Right lobe of liver (tissue), 6 donors: ENCODE data around the gene PROKR1. TPM values are rescaled to one million over a fixed set of nuclear protein-coding genes. Genes with fewer than 3 reads are reported as not detected.
"Not testable (repeated sequence)": the region's sequence is repeated elsewhere in the genome, so short reads cannot be mapped to it uniquely, and the experiment has no call there.

ENCODE experiments used
- ATAC-seq, 4 donors: fragments of 200-7000 bp; cut with Tn5 transposase; one replicate each; pipeline ENCODE4 v1.9.1; 2020; ENCODE audit warnings: mild to moderate bottlenecking in 4 of 4, moderate library complexity in 4 of 4
- DNase-seq, 3 donors: peaks; one replicate each; pipeline ENCODE4 v3.0.0-alpha.2; 2020
- H3K27ac ChIP-seq, 3 donors: fragments of 200-600 bp; one replicate each; pipeline ENCODE4 v1.8.0; 2022
- H3K27me3 ChIP-seq, 2 donors: fragments of 200-600 bp; one replicate each; pipeline ENCODE4 v1.8.0; 2022
- H3K36me3 ChIP-seq, 4 donors: fragments of 200-600 bp; sonication (generic) in 1 of 4; one replicate each; pipeline versions ENCODE4 v1.5.1 to v1.8.0; 2017 to 2022; ENCODE audit warnings: control low read depth in 1 of 4
- H3K4me1 ChIP-seq, 4 donors: fragments of 200-600 bp; sonication (generic) in 1 of 4; one replicate each; pipeline versions ENCODE4 v1.5.1 to v1.8.0; 2017 to 2022; ENCODE audit warnings: control low read depth in 1 of 4
- H3K4me3 ChIP-seq, 3 donors: fragments of 200-600 bp; one replicate each; pipeline ENCODE4 v1.8.0; 2022
- H3K9me3 ChIP-seq, 4 donors: fragments of 200-600 bp; sonication (generic) in 1 of 4; one replicate each; pipeline versions ENCODE4 v1.5.1 to v1.8.0; 2017 to 2022; ENCODE audit warnings: control low read depth in 1 of 4
- CTCF ChIP-seq, 4 donors: fragments of 200-600 bp in 3 of 4; fragments of 450-650 bp in 1 of 4; IDR thresholded peaks; one replicate each; pipeline versions ENCODE4 v1.5.1 to v1.8.0; 2016 to 2022; ENCODE audit warnings: antibody characterized with exemption in 4 of 4, mild to moderate bottlenecking in 2 of 4
- POLR2A ChIP-seq: fragments of 450-650 bp; IDR thresholded peaks from one replicate; pipeline ENCODE4 v1.6.1; 2017; ENCODE audit warnings: antibody characterized with exemption, mild to moderate bottlenecking
- WGBS: methylation state at CpG from one replicate; pipeline ENCODE4 v1.1.6; 2018; ENCODE audit warnings: low coverage, low lambda C conversion rate; ENCODE audit not compliant: insufficient coverage; ENCODE audit errors: missing lambda C conversion rate; 5-methylcytosine and 5-hydroxymethylcytosine counted together
- intact Hi-C, 2 donors: fragments of 100-400 bp; cut with DNase I; formaldehyde crosslinking; loops; one replicate each; pipeline versions ENCODE4 v1.11.2 to v1.14.1; 2022
- total RNA-seq, 6 experiments: library from RNA; depleted of rRNA in 2 of 6; stranded (reverse); fragments of >200 nt in 2 of 6; fragmentation: NEBNext Ultra II Directional in 3 of 6; extraction: Animal tissue kit (Norgen Biotek cat#: 25700) in 3 of 6; gene quantifications; one replicate each; pipeline versions ENCODE4 v1.1.0 to v1.2.4, GENCODE V29; 2016 to 2023
- donor health status: DM: no; HTN: yes; CAD: no.
- donor health status: DM: no; HTN: no; CAD: no.
- donor health status: DM: no; HTN: no; CAD: no.
- donor health status: DM: no; HTN: yes; CAD: no.
- donor health status: DM: no; HTN: yes; CAD: no.

Gene PROKR1
- total RNA-seq, 6 experiments from 2014 or later, result not detected

GRCh38 chr2:68669651-68670050 is 26.3 kb downstream of the PROKR1 start:
- no peaks in the 10 kb centered on the region for H3K9me3 ChIP-seq
- ATAC-seq (no peak), DNase-seq (no peak)
- intact Hi-C loops, result no loop called here
- no peaks in the 10 kb centered on the region for H3K4me1 ChIP-seq
- H3K36me3 ChIP-seq, result no peaks in the 10 kb centered on the region
- H3K27ac ChIP-seq, result no peak overlapping the region
- H3K4me3 ChIP-seq, result no peak overlapping the region
- TF ChIP-seq POLR2A, result no peak
- TF ChIP-seq CTCF (IDR thresholded peaks at IDR 0.05), result no peak
- no peaks in the 10 kb centered on the region for H3K27me3 ChIP-seq
- WGBS, result 50% methylated on average over 3 of the region's 3 CpGs

DNA sequence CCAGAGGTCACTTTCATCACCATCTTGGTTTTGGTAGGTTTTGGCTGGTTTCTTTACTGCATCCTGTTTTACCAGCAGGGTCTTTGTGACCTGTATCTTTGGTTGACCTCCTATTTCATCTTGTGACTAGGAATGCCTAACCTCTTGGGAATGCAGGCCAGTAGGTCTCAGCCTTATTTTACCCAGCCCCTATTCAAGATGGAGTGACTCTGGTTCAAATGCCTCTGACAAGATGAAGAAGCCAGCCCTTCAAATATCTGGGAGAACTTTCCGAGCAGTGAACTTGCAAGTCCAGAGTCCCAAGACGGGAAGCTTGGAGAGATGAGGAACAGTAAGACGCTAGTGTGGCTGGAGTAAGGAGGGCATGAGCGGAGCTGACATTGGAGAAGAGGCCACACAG is 28.6 kb downstream of the PROKR1 start:
- TF ChIP-seq POLR2A, result no peak
- no peak for TF ChIP-seq CTCF (IDR thresholded peaks at IDR 0.05)
- Histone ChIP-seq H3K27me3 (no peaks in the 10 kb centered on the region), H3K9me3 (no peaks in the 10 kb centered on the region), H3K4me3 (no peak overlapping the region), H3K27ac (no peak overlapping the region), H3K4me1 (no peaks in the 10 kb centered on the region), H3K36me3 (no peaks in the 10 kb centered on the region)
- no peak for ATAC-seq
- DNase-seq, result no peak
- WGBS, result 83% methylated on average over 4 of the region's 4 CpGs
- intact Hi-C loops, result no loop called here

- H3K27ac ChIP-seq, result no peak overlapping the region
- no peak for TF ChIP-seq POLR2A
- TF ChIP-seq CTCF (IDR thresholded peaks at IDR 0.05), result no peak
- no peak overlapping the region for H3K4me3 ChIP-seq
- intact Hi-C loops, result no loop called here
- ATAC-seq (no peak), DNase-seq (no peak)
- H3K4me1 ChIP-seq, result no peaks in the 10 kb centered on the region
- H3K9me3 ChIP-seq, result no peaks in the 10 kb centered on the region
- WGBS, result 73% methylated on average over 3 of the region's 3 CpGs
- H3K27me3 ChIP-seq, result no peaks in the 10 kb centered on the region
- H3K36me3 ChIP-seq, result no peaks in the 10 kb centered on the region
Measured at GRCh38 chr2:68673631-68674030, 30.3 kb downstream of the PROKR1 start.

DNA sequence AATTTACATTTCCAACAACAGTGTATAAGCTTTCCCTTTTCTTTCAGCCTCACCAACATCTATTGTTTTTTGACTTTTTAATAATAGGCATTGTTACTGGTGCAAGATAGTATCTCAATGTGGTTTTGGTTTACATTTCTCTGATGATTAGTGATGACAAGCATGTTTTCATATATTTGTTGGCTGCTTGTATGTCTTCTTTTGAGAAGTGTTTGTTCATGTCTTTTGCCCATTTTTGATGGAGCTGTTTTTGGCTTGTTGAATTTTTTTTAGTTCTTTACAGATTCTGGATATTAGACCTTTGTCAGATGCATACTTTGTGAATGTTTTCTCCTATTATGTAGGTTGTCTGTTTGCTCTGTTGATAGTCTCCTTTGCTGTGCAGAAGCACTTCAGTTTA is 32.1 kb downstream of the PROKR1 start:
- no peak overlapping the region for H3K27ac ChIP-seq
- intact Hi-C loops, result no loop called here
- ATAC-seq (no peak), DNase-seq (no peak)
- no peaks in the 10 kb centered on the region for H3K9me3 ChIP-seq
- TF ChIP-seq POLR2A (no peak), CTCF (IDR thresholded peaks at IDR 0.05) (no peak)
- H3K4me1 ChIP-seq, result no peaks in the 10 kb centered on the region
- no peaks in the 10 kb centered on the region for H3K27me3 ChIP-seq
- H3K36me3 ChIP-seq, result no peaks in the 10 kb centered on the region
- no peak overlapping the region for H3K4me3 ChIP-seq

DNA sequence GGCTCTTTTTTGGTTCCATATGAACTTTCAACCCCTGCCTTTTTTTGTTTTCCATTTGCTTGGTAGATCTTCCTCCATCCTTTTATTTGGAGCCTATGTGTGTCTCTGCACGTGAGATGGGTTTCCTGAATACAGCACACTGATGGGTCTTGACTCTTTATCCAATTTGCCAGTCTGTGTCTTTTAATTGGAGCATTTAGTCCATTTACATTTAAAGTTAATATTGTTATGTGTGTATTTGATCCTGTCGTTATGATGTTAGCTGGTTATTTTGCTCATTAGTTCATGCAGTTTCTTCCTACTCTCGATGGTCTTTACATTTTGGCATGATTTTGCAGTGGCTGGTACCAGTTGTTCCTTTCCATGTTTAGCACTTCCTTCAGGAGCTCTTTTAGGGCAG is 34.5 kb downstream of the PROKR1 start:
- intact Hi-C loops, H3K4me3 ChIP-seq, ATAC-seq, H3K27me3 ChIP-seq, DNase-seq, H3K4me1 ChIP-seq, H3K36me3 ChIP-seq, H3K9me3 ChIP-seq, H3K27ac ChIP-seq: not testable (repeated sequence)
- 47% methylated on average over 2 of the region's 3 CpGs for WGBS

- DNase-seq, result peak; percentile 34 to 58 (median 51)
- H3K27me3 ChIP-seq, H3K9me3 ChIP-seq, ATAC-seq, H3K36me3 ChIP-seq, H3K4me1 ChIP-seq, intact Hi-C loops: not testable (repeated sequence)
- Histone ChIP-seq H3K27ac (peak overlapping the region in 1 of 3 donors; percentile 8), H3K4me3 (peak overlapping the region in 2 of 3 donors; percentile 28 to 48)
- 35% methylated on average over 6 of the region's 25 CpGs for WGBS
Measured at GRCh38 chr2:68679166-68679916, 36.0 kb downstream of the PROKR1 start.

GRCh38 chr2:68679917-68680267 is 36.5 kb downstream of the PROKR1 start:
- H3K27ac ChIP-seq, result peak overlapping the region in 1 of 3 donors; percentile 8
- H3K36me3 ChIP-seq, H3K9me3 ChIP-seq, ATAC-seq, DNase-seq, H3K27me3 ChIP-seq, intact Hi-C loops, H3K4me1 ChIP-seq: not testable (repeated sequence)
- H3K4me3 ChIP-seq, result peak overlapping the region in 2 of 3 donors; percentile 28 to 48
- 72% methylated on average over 4 of the region's 9 CpGs for WGBS
